Caki2 (cell line): ENCODE results near the gene KLHL25. TPM values are rescaled to one million over a fixed set of nuclear protein-coding genes. Genes with fewer than 3 reads are reported as not detected.

Experiments
- DNase-seq: peaks from one replicate; pipeline ENCODE4 v3.0.0-alpha.2; 2015; ENCODE audit warnings: low read depth
- in situ Hi-C: cut with HindIII; loops from 2 replicates; pipeline ENCODE4 v1.10.0; 2016; ENCODE audit warnings: low sequenced_read_pairs, low pct_unique_long_range_greater_than_20kb, mixed read lengths
- total RNA-seq: library from RNA; depleted of rRNA; stranded (reverse); fragments of >200 nt; shearing (Covaris generic); gene quantifications from 2 replicates; pipeline ENCODE4 v1.2.3, GENCODE V29; 2014; ENCODE audit warnings: low replicate concordance

The KLHL25 gene
- total RNA-seq, 1 experiment from 2014 or later: 2.7 TPM

DNA sequence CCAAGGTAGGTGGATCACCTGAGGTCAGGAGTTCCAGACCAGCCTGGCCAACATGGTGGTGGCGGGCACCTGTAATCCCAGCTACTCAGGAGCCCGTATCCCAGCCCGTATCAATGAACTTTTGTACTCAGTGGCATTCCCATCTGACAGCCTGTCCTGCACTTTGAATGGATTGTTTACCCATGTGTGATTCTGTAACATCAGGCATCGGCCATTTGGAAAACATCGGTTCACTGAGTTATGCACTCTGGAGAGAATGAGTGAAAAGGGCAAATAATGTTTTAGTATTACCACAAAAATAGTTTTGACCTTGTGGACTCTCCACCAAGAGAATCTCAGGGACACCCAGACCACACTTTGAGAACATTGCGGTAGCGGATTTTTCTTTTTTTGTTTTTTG is 13.6 kb downstream of the KLHL25 start:
- DNase-seq: no peak
- in situ Hi-C loops: no loop called here

- no peak for DNase-seq
- in situ Hi-C loops: no loop called here
These were observed 14.3 kb downstream of the KLHL25 start for GRCh38 chr15:85780225-85780985.

- DNase-seq: no peak
- in situ Hi-C loops: no loop called here
These were observed 15.5 kb downstream of the KLHL25 start for GRCh38 chr15:85779249-85779648.

DNA sequence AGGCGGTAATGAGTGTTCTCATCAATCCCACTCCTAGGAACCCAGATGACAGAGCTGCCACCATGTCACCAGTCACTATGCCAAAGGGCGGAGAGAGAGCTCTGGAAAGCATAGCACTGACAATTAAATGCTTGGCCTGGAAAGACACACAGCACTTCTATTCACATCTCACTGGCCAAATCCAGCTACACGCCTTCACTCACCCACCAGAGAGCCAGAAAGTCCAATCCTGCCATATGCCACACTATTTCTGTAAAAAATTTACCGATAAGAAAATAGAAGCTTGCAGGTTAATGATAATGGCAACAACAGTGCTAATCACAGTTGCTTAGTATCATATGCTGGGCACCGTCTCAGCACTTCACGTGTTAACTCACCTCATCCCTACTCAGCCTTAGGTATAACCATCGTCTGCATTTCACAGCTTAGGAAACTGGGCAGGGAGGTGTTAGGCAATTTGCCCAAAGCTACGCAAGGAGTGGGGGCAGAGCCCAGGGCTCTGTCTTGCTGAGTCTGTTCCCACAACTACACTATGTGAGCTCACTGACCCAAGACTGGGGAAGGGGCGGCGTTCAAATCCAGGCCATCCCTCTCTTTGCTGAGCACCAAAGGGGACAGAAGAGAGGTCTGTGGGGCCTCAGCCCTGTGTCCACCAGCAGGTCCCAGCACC is 16.5 kb downstream of the KLHL25 start:
- in situ Hi-C loops: no loop called here

GRCh38 chr15:85777250-85778106 is 17.2 kb downstream of the KLHL25 start:
- no peak for DNase-seq
- in situ Hi-C loops: no loop called here

More for the DNA sequence above, 16.5 kb downstream of the KLHL25 start:
- no peak for DNase-seq

DNA sequence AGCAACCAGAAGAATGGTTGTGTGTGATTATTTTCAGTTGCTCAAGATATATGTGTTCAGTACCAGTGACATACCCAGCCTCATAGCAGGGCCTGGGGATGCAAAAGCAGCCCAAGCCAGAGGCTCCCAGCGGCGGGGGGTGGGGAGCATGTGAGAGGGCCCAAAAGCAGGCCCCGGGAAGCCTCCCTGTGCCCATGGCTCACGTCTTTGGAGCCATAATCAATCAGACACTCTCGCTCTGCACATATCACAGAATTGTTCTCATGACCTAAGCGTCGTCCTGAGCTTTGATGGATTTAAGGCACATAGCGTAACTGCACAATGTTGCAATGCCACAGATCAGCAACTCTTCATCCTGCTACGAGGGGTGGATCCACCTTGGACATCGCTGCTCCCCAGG is 20.8 kb downstream of the KLHL25 start:
- DNase-seq: no peak
- in situ Hi-C loops: no loop called here

DNA sequence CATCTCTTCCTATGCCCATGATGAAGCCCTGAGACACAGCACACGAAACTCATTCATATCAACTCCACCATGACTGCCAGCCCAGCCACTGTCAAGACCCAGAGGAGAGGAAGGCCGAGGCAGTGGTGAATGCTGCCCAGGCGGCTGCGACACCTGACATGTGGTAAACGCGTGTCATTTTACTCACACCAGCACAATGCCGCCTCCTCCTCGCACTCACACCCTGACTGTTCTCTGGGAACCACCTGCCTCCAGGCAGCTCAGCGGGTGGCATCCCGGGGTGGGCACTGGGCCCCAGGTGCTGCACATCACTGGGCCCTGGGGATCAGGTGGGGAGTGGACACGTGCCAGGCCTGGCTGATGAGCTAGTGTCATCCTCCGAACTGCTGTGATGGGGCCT is 21.5 kb downstream of the KLHL25 start:
- in situ Hi-C loops: no loop called here
- no peak for DNase-seq

DNA sequence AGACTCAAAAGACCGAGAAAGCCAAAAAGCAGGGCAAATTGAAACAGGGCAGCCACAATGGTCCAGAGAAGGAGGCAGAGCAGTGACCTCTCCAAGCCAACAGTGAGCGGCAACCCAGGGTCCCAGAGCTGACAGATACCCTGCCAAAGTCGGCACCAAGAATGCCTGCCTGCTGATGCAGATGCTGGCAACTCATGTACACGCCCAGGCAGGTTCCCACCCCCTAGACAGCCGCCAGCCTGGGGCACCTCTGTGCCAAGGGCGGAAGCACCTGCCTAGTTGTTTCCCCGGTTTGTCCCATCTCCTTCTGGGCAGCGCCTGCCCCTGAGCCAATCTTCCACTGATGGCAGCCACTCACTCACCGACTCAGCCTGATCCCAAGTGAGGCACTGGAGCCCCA is 22.1 kb downstream of the KLHL25 start:
- DNase-seq: no peak
- in situ Hi-C loops: no loop called here

DNA sequence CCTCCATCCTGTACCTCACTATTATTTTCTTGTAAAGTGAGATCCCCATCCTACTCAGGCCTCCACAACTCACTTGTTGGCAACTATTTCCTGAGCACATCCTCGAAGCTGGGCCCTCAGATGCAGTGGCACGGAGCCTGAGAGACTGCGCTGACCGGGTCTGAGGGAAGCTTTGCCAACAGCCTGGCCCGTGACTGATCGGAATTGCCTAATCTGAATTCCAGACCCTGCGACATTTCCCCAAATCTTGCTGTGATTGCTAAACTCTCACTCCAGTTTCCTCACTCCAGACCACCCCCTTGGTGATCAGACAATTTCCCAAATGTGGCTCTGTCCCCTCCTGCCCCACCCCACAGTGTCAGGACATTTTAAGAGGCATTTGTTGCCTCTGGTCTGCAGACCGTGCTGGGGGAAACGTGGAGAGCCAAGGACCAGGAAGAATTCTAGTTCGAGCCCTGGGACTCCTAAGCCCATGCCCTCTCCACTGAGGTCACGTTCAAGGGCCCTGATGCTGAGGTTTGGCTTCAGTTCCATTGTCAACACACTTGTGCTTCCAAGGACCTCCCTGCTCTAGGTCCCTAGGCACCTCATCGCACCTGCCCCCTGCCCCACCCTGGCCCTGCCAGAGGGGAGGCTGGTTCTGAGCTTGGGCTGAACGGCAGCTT is 22.8 kb downstream of the KLHL25 start:
- no peak for DNase-seq
- in situ Hi-C loops: no loop called here

DNA sequence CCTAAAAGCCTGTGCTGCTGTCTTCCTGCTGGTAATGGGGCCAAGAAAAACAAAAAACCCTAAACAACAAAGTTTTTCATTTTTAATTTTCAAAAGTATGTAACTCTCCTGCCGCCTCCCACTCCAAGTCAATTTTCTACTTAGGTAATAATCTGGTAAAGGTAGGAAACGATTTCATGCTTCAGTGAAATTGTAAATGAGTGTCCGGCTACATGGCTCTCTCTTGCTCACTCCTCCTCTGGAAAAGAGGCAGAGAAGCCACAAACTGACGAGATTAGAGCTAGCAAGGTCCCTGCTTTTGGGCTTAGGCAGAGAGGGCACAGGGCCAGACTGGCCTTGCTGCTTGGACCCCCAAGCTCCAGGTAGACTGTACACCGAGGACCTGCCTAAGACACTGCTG is 23.5 kb downstream of the KLHL25 start:
- in situ Hi-C loops: no loop called here
- DNase-seq: no peak

DNA sequence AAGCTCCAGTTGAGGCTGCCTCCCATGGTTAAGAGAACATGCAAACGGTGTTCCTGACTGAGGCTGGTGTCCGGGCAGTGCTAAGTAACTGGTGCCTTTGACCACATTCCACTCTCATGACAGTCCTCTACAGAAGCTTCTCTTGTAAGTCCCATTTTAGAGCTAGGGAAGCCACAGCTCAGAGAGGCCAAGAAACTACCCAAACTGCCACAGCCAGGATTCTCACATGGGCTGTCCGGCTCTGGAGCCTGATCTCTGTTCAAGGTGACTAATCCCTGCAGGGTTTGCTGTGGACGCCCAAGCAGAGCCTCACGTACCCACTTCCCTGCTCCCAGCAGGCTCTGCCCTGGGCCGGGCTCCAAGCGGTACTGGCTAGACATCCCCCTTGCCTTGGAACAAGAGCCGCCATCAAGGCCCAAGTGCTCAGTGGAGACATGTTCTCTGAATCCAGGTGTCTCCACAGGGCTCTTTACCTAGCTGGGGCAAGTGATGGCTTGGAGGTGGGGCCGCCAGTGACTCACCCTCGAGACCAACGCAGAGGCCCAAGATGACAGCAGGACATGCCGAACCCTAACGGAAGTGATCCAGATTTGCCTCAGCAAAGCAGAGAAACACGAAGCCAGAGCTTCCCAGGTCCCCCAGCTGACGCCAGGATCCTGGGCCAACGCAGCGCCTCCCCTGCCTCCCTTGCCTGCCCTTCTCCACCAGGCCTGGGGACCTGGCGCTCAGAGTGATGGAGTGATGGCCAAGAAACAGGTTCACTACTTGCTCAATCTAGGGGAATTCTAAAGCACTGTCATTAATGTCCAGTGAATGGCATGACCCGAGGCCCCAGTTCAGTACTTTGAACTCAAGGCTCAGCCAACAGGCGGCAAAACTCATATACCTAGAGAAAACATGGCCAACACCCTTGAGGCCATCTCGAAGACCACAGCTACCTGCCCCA is 24.4 kb downstream of the KLHL25 start:
- no peak for DNase-seq
- in situ Hi-C loops: no loop called here

GRCh38 chr15:85769182-85769900 is 25.4 kb downstream of the KLHL25 start:
- no peak for DNase-seq
- in situ Hi-C loops: no loop called here

DNA sequence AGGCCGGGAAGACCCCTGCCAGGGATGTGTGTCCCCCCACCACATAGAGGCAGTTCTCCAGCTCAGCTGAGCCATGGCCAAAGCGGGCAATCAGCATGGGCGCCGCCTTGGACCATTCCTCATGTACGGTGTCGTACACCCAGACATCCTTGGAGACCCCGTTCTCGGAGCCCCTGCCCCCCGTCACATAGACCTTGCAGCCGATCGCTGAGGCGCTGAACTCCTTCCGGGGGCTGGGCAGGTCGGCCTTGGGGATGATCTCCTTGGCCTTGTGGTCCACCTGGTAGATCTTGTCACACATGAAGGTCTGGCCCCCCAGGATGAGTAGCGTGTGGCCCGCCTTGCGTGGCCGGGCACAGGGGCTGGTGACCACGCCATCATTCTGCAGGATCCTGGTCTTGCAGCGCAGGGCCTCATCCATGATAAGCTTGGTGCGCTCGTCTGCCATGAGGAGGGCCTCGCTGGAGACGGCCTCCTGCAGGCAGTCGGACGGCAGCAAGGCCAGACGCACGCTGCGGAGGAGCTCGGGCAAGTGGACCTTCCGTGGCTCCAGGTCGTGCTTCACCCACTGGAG is 26.0 kb downstream of the KLHL25 start:
- in situ Hi-C loops: no loop called here
- no peak for DNase-seq

- DNase-seq: no peak
- in situ Hi-C loops: no loop called here
These were observed 26.8 kb downstream of the KLHL25 start for GRCh38 chr15:85767785-85768529.

DNA sequence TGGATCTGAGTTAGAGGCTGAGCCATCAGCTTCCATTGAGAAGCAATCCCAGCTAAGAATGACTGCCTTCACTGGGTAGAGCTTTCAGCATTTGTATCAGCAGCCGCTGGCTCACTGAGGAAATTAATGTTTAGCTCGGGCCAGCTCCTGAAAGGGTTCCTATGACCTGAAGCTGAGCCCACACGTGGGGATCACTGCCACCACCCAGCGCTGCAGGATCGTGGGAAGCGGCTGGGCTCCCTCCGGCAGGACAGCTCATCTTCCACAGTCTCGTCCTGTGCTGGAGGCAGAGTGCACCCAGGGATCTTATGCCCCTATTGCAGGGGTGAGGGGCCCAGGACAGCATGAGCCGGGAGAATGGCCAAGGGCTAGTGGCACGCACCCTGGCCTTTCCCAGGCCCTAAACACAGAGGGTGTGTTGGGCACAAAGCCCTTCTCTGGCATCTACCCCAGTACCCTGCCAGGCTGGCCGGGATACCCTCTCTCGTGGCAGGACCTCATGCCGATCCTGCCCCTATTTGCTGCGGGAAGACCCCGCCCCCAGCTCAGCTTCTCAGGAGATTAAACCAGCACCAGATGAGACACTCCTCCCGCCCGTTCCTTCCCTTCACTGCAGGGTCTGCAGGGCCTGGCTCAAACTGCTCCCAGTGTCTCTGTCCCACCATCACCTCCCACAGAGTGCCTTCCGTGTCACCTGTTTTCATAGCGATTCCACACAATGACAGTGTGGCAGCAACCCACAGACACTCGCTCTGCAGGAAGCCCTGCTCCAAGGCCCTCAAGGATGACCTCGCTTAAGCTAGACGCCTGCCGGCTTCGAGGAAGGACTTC is 28.5 kb downstream of the KLHL25 start:
- no peak for DNase-seq
- in situ Hi-C loops: no loop called here
